Measurements from ENCODE around the gene CTDNEP1.

CTDNEP1 gene

GRCh38 chr17:7243453-7243729, 8.1 kb downstream of the CTDNEP1 start:
- no peak for TF ChIP-seq CTCF (conservative IDR thresholded peaks at IDR 0.05)
- TF ChIP-seq ZFX (IDR thresholded peaks at IDR 0.05): no peak
- peak overlapping the region; percentile 94 for H3K27ac ChIP-seq

GRCh38 chr17:7242717-7243452, 8.6 kb downstream of the CTDNEP1 start:
- H3K27ac ChIP-seq: peak overlapping the region; percentile 94
- no peak for TF ChIP-seq ZFX (IDR thresholded peaks at IDR 0.05)
- no peak for TF ChIP-seq CTCF (conservative IDR thresholded peaks at IDR 0.05)

DNA sequence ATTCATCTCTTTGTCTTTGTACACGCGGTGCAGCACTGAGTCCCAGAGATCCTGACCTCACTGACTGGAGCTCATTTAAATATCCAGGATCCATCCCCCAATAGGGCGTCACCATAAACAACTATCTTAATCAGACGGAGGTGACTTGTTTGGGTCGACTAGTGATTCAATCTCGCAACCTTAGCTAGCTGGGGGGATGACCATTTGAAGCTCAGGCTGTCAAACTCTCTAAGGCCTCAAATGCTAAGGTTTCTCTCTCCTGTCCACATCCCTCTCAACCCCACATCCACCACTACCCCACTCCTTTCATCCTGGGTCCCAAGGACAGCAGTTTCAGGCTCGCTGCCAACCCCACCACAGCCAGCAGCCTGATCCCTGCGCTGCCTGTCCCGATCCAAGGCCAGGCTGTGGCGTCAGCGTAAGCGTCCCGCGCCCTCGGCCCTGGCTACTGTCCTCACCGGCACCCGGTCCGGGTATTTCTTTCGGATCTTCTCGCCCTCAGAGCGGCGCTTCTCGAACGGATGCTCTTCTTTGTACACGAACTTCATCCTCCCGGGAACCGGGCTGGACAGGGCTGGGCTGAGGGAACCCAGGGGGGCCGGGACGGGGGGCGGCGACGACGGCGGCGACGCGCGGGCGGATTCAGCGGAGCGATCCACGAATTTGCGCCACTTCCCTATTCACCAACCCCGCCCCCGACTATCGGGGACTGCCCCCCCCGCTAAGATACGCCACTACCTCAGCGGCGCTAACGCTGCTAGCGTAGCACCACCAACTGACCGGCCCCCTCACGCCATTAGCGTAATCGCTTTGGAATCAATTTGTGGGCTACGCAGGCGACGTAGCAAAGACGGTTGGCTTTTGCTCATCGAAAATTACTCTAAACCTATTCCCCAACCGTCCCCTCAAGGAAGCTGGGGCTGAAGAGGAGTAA, 9.5 kb downstream of the CTDNEP1 start, which contains the start of gene GABARAP:
Gene GABARAP, minus strand, starts transcription at position 667 of the 934 bp plus-strand sequence. Its CDS starts 119 bp downstream, at position 548.
- peak within 1 kb of the TSS; percentile 94 for H3K27ac ChIP-seq

GRCh38 chr17:7241090-7241733, 10.3 kb downstream of the CTDNEP1 start:
- peak overlapping the region; percentile 94 for H3K27ac ChIP-seq
- TF ChIP-seq ZFX (IDR thresholded peaks at IDR 0.05) (no peak), CTCF (conservative IDR thresholded peaks at IDR 0.05) (no peak)

More for the DNA sequence above, 9.5 kb downstream of the CTDNEP1 start, which contains the start of gene GABARAP:
- TF ChIP-seq CTCF (conservative IDR thresholded peaks at IDR 0.05) (no peak), ZFX (IDR thresholded peaks at IDR 0.05) (0 out of 2 replicates have a peak, but pooled peaks have one; percentile 24)

DNA sequence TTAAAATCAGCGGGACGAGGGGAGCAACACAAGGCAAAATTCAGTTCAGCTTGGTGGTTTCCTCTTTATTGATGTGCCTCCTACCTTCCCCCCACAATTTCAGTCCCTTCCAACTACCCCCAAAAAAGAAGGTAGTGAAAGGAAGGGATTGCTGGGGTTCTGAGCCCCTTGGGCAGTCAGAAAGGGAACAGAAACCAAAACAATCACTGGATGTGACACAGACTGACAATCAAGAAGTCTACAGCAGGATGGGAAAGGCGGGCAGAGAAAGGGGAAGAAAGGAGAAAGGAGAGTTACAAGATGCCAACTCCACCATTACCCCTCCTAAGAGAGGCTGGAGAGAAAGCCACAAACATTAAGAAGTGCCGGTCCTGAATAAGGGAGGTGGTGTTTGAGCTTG, 11.2 kb downstream of the CTDNEP1 start:
- H3K27ac ChIP-seq: peak overlapping the region; percentile 94
- no peak for TF ChIP-seq ZFX (IDR thresholded peaks at IDR 0.05)

DNA sequence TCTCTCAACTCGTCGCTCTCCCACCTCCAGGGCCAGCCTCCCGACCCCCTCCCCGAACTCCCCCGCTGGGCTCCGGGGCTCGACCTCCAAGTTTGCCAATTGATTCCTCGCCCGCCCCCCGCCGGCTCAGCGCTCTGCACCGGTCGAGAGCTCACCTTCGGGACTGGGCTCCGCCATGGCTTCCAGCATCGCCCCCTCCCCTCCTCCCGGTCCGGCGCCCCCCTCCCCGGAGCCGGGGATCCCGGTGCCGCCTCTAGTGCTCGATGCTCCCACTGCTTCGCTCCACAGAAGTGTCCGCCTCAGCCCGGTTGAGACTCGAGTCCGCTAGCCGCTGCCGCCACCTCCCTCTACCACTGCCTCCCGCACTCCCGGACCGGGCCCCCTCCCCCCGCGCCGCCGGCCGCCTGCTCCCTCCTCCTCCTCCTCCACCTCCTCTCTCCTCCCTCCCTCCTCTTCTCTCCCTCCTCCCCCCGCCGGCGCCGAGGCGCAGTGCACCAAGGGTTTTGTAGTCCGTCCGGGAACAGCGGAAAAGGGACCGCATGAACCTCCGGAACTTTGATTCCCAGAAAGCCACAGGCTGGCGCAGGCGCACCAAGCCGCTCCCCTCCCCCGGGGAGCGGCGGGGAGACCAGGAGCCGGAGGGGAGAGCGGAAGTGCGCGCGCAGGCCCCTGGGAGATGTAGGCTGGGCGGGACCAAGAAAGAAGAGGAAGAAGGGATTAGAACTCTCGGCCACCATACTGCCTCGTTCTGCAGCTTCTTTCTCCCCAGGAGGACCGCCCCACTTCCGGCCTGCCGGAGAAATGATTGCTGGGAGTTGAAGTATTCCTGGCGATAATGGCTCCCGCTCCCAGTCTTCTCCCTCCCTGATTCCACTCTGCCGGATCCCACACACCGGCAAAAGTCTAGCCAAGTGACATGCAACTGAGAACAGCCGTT, 12.2 kb downstream of the CTDNEP1 start, which contains the start of gene PHF23:
Gene PHF23, minus strand, starts transcription at position 367 of the 937 bp plus-strand sequence. Its CDS starts 178 bp downstream, at position 189.
- H3K27ac ChIP-seq: peak within 1 kb of the TSS; percentile 98
- TF ChIP-seq CTCF (conservative IDR thresholded peaks at IDR 0.05): no peak
- TF ChIP-seq ZFX (IDR thresholded peaks at IDR 0.05): no peak
